PFSK-1 (cell line): ENCODE data around the gene LYSMD3.

ENCODE experiments used
- FOXP2 ChIP-seq: optimal IDR thresholded peaks from 2 replicates; pipeline ENCODE3; 2011; ENCODE audit warnings: borderline replicate concordance, control low read depth, inconsistent platforms; ENCODE audit not compliant: insufficient read depth; ENCODE audit errors: extremely low read length, extremely low read depth
- POLR2AphosphoS5 ChIP-seq: IDR thresholded peaks from 2 replicates; pipeline ENCODE4 v1.6.1; 2012; ENCODE audit warnings: low read depth, mild to moderate bottlenecking, control low read depth, low read length, moderate library complexity
- SIN3A ChIP-seq: IDR thresholded peaks from 2 replicates; pipeline ENCODE4 v1.6.1; 2012; ENCODE audit warnings: mild to moderate bottlenecking, low read length, moderate library complexity, borderline replicate concordance; ENCODE audit not compliant: insufficient read depth
- TAF1 ChIP-seq: IDR thresholded peaks from 2 replicates; pipeline ENCODE4 v1.6.1; 2012; ENCODE audit warnings: low read length, control low read depth, borderline replicate concordance; ENCODE audit not compliant: insufficient read depth
- TF ChIP-seq, protein P1 (sequence below), 2 experiments: IDR thresholded peaks; 2 replicates each; pipeline versions ENCODE4 v1.6.1 to v1.8.0; 2011 to 2012; ENCODE audit warnings: low read depth in 2 of 2, low read length in 2 of 2, control low read depth in 1 of 2, inconsistent platforms in 1 of 2, mild to moderate bottlenecking in 1 of 2, moderate library complexity in 1 of 2; ENCODE audit not compliant: insufficient read depth in 1 of 2

The LYSMD3 gene

DNA sequence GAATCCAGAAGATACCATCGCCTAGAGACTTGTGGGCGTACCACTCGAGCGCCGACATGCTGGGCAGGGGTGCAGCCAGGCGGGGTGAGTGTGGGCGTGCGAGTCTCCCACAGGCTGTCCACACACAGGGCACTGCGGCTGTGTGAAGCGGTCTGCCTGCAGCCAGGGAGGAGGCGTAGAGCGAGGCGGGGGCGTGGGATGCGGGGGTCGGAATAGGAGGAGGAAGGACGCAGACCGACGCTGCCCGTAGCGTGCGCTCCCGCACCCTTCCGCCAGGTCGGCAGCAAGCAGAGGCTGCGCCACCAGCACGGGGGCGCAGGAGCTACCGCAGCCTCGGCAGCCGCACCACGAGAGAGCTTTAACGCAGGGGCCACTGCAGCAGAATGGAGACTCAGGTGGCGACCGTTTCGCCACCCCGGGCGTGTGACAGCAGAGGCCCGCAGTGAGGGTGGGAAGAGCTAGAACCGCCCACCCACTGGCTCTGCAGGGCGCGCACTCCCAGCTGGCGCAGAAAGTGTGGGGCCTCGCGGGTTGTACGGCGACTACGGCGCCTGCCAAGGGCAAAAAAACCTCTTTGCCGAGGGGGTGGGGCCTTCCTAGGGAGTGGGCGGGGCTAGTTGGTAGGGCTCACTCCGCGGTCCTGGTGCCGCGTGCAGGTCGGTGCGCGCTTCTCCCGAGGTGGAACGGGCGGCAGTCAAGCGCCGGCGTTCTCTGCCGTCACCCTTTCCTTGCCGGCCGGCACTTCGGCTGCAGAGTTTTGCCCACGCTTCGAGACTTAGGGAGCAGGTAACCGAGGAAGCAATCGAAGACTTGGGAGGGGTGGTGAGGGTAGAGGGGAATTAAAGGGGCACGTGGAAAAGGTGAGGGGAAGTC, 54.9 kb downstream of the LYSMD3 start, which contains the start of the genes MBLAC2 and POLR3G:
MBLAC2 (minus strand) TSS at position 537 of the 873 bp plus-strand sequence; CDS start at position 58, 479 bp downstream.
POLR3G (plus strand) TSS at position 630 of the 873 bp plus-strand sequence. CDS start 10,704 bp downstream, outside the sequence.
- peak; percentile 85 for TF ChIP-seq FOXP2
- peak; percentile 98 for TF ChIP-seq POLR2AphosphoS5
- peak; percentile 70; the same call in 1 of the 2 replicates for TF ChIP-seq TAF1
- TF ChIP-seq, protein P1, sequence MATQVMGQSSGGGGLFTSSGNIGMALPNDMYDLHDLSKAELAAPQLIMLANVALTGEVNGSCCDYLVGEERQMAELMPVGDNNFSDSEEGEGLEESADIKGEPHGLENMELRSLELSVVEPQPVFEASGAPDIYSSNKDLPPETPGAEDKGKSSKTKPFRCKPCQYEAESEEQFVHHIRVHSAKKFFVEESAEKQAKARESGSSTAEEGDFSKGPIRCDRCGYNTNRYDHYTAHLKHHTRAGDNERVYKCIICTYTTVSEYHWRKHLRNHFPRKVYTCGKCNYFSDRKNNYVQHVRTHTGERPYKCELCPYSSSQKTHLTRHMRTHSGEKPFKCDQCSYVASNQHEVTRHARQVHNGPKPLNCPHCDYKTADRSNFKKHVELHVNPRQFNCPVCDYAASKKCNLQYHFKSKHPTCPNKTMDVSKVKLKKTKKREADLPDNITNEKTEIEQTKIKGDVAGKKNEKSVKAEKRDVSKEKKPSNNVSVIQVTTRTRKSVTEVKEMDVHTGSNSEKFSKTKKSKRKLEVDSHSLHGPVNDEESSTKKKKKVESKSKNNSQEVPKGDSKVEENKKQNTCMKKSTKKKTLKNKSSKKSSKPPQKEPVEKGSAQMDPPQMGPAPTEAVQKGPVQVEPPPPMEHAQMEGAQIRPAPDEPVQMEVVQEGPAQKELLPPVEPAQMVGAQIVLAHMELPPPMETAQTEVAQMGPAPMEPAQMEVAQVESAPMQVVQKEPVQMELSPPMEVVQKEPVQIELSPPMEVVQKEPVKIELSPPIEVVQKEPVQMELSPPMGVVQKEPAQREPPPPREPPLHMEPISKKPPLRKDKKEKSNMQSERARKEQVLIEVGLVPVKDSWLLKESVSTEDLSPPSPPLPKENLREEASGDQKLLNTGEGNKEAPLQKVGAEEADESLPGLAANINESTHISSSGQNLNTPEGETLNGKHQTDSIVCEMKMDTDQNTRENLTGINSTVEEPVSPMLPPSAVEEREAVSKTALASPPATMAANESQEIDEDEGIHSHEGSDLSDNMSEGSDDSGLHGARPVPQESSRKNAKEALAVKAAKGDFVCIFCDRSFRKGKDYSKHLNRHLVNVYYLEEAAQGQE (IDR thresholded peaks at IDR 0.05; ENCODE audit: insufficient read depth in 1 of 2, low read depth in 2 of 2, low read length in 2 of 2): peak; percentile 31 to 65; a peak in 2 of 4 replicates
- peak; percentile 87; the same call in 1 of the 2 replicates for TF ChIP-seq SIN3A

DNA sequence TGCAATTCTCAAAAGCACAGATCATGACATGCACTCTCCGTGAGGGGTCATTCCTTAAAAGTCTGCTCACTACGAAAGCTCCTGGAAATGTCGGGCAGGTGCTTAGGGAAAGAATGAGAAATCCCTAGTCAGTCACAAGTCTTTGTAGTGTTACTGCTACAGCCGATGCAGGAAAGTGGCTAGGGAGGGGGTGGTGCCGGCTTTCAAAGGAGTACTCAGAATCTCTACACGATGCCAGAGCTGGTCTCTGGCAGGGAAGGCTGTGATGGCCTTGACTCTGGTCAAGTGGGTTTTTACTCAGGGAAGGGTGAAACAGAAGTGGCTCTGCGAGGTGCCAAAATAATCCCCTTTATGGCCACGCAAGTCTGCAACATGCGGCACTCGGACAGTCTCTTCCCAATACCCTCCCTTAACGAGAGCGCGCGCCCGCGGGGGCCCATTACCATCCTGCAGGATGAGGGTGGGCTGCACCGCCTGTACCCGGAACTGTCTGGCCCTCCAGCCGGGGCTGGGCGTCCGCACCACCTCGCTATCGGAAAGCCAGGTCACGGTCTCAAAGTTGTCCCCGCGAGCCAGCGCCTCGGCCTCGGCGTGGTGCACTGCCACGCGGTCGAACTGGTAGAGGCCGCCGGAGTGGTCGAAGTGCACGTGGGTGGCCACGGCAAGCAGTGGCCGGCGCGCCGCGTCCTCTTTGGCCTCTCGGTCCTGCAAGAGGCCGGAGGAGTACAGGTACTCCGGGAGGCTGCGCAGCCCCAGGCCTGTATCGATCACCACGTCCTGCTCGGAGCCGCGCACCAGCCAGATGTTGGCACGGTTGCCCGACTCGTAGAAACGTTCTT, 55.8 kb downstream of the LYSMD3 start:
- TF ChIP-seq, protein P1 (IDR thresholded peaks at IDR 0.05; ENCODE audit: insufficient read depth in 1 of 2, low read depth in 2 of 2, low read length in 2 of 2): no peak
- TF ChIP-seq TAF1: no peak; the same call in 1 of the 2 replicates
- TF ChIP-seq FOXP2: no peak

DNA sequence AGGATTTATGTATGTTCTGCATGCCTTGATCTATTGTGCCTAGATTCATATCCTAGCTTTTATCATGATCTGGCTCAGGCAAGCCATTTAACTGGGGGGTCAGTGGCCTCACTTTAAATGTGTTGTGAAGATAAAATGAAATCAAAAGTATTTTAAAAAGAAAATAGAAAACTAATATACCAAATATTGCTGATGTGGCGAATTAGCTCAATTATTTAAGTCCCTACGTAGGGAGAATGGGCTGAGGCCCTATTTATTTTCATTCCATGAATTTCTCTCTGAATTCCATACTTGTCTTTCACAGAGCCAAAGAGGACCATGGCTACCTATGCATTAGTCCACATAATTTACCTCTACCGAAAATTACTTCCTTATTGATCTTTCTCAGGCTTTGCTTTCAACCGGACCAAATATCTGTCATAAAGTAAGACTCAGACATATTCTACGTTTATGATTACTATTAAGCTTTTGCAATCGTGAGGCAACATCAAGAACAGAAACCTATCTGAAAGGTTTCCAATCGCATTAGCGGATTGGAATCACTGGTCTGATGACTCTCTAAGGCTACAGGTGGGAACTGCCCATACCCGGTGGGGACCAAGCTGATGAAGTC, 56.5 kb downstream of the LYSMD3 start:
- TF ChIP-seq FOXP2 (no peak), TAF1 (no peak), POLR2AphosphoS5 (no peak), SIN3A (no peak)
- TF ChIP-seq, protein P1 (IDR thresholded peaks at IDR 0.05; ENCODE audit: insufficient read depth in 1 of 2, low read depth in 2 of 2, low read length in 2 of 2): no peak
